ENCODE results near the gene TRERF1. TPM values are rescaled to one million over a fixed set of nuclear protein-coding genes. Genes with fewer than 3 reads are reported as not detected.

The TRERF1 gene
- polyA plus RNA-seq, 3 donors = 0.58 to 10.0 (median 2.0) TPM

DNA sequence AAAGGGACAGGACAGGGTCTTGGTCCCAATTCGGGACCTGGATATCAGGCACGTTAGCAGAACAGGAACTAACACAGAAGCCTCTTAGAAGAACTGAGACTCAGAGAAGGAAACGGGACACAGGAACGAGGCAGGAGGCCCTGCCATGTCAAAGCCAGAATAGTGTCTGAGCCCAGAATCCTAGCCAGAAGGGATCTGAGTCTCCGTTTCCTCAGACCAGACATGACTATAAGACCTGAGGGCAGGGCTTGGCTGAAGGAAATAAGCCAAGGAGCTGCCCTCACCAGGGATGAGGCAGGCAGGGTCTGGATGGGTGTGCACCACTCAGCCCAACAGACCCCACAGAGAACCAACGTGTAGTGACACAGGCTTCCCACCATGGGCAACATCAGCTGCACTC, 40.3 kb downstream of the TRERF1 start:
- 12% methylated on average over 5 of the region's 6 CpGs for WGBS (ENCODE audit: insufficient coverage)
- Mint-ChIP-seq H3K27me3 (ENCODE audit: low read depth in 3 of 3) (peaks cover 0 to 2% (median 0%) of the 10 kb centered on the region in 3 donors), H3K27ac (peak overlapping the region; percentile 50 to 90 (median 69)), H3K4me1 (peaks cover 50% of the 10 kb centered on the region), H3K9me3 (no peaks in the 10 kb centered on the region), H3K36me3 (peaks cover 0 to 3% of the 10 kb centered on the region in 2 donors), H3K4me3 (peak overlapping the region in 1 of 2 donors; percentile 67)
- intact Hi-C loops (cut with micrococcal nuclease) = loop anchor here in 1 of 2 donors (5.0 kb wide), 1 partner anchor 49 kb away; no protein-coding TSS in a partner anchor
- peaks cover 87% of the 10 kb centered on the region for H3K79me2 ChIP-seq (ENCODE audit: insufficient read depth, low read length)
- peaks cover 50 to 52% of the 10 kb centered on the region in 2 donors for H3K4me1 ChIP-seq (ENCODE audit: control insufficient read depth in 1 of 2, insufficient read depth in 2 of 2, low read length in 2 of 2)
- H3K4me3 ChIP-seq (replicated peaks in 1 of 3; ENCODE audit: low read depth in 2 of 3, low read length in 3 of 3) = no peak overlapping the region
- peak overlapping the region; percentile 8 to 63 for H3K27ac ChIP-seq (ENCODE audit: low read depth in 1 of 2, low read length in 2 of 2)
- H3K9me3 ChIP-seq (replicated peaks in 1 of 2; ENCODE audit: control insufficient read depth in 1 of 2, insufficient read depth in 1 of 2, low read length in 2 of 2) = no peaks in the 10 kb centered on the region
- DNase-seq = peak in 2 of 3 donors; percentile 45 to 52
- H3K36me3 ChIP-seq (replicated peaks in 1 of 2; ENCODE audit: control insufficient read depth in 1 of 2, insufficient read depth in 2 of 2, low read length in 2 of 2) = no peaks in the 10 kb centered on the region
- H3K4me2 ChIP-seq (replicated peaks; ENCODE audit: extremely low read depth, low read length, poor library complexity, severe bottlenecking) = no peak overlapping the region
- no peak overlapping the region for H3K9ac ChIP-seq (ENCODE audit: insufficient read depth, low read length, poor library complexity, severe bottlenecking)
- no peak overlapping the region for H2AFZ ChIP-seq (ENCODE audit: insufficient read depth, low read depth, low read length, poor library complexity, severe bottlenecking)
- TF ChIP-seq, protein P1, sequence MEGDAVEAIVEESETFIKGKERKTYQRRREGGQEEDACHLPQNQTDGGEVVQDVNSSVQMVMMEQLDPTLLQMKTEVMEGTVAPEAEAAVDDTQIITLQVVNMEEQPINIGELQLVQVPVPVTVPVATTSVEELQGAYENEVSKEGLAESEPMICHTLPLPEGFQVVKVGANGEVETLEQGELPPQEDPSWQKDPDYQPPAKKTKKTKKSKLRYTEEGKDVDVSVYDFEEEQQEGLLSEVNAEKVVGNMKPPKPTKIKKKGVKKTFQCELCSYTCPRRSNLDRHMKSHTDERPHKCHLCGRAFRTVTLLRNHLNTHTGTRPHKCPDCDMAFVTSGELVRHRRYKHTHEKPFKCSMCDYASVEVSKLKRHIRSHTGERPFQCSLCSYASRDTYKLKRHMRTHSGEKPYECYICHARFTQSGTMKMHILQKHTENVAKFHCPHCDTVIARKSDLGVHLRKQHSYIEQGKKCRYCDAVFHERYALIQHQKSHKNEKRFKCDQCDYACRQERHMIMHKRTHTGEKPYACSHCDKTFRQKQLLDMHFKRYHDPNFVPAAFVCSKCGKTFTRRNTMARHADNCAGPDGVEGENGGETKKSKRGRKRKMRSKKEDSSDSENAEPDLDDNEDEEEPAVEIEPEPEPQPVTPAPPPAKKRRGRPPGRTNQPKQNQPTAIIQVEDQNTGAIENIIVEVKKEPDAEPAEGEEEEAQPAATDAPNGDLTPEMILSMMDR (IDR thresholded peaks at IDR 0.05) = no peak
- H3K27me3 ChIP-seq (ENCODE audit: control insufficient read depth in 2 of 2, insufficient read depth in 2 of 2, low read length in 2 of 2) = no peaks in the 10 kb centered on the region
- H4K20me1 ChIP-seq (ENCODE audit: insufficient read depth, low read length) = peaks cover 9% of the 10 kb centered on the region

DNA sequence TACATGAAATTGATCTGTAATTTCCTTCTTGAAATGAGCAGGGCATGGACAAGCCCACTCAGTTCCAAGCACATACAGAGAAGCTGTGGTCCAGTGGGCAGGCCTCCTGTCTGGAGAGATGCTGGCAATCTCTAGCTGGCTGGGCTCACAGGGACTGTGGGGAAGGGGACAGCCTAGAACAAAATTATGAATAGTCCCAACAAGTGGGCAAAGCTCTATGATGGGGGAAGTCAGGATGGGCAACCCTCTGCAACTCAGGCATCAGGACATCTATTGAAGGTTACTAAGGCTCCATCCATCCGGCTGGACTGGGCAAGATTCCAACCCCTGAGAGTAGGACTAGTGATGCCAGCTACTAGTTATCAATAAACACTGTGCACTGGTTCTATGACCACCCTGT, 40.9 kb downstream of the TRERF1 start:
- peaks cover 14% of the 10 kb centered on the region for H4K20me1 ChIP-seq (ENCODE audit: insufficient read depth, low read length)
- peak overlapping the region; percentile 4 to 63 for H3K27ac ChIP-seq (ENCODE audit: low read depth in 1 of 2, low read length in 2 of 2)
- Mint-ChIP-seq H3K9me3 (no peaks in the 10 kb centered on the region), H3K27ac (peak overlapping the region in 6 of 7 donors; percentile 49 to 82 (median 73)), H3K27me3 (ENCODE audit: low read depth in 3 of 3) (peaks cover 0 to 2% (median 0%) of the 10 kb centered on the region in 3 donors), H3K4me3 (no peak overlapping the region), H3K36me3 (peaks cover 0 to 3% of the 10 kb centered on the region in 2 donors), H3K4me1 (peaks cover 52% of the 10 kb centered on the region)
- H3K79me2 ChIP-seq (ENCODE audit: insufficient read depth, low read length) = peaks cover 87% of the 10 kb centered on the region
- no peak overlapping the region for H2AFZ ChIP-seq (ENCODE audit: insufficient read depth, low read depth, low read length, poor library complexity, severe bottlenecking)
- no peak overlapping the region for H3K9ac ChIP-seq (ENCODE audit: insufficient read depth, low read length, poor library complexity, severe bottlenecking)
- H3K4me1 ChIP-seq (ENCODE audit: control insufficient read depth in 1 of 2, insufficient read depth in 2 of 2, low read length in 2 of 2) = peaks cover 55 to 57% of the 10 kb centered on the region in 2 donors
- H3K36me3 ChIP-seq (replicated peaks in 1 of 2; ENCODE audit: control insufficient read depth in 1 of 2, insufficient read depth in 2 of 2, low read length in 2 of 2) = no peaks in the 10 kb centered on the region
- no peak for DNase-seq
- intact Hi-C loops (cut with micrococcal nuclease) = loop anchor here in 1 of 2 donors (5.0 kb wide), 1 partner anchor 49 kb away; no protein-coding TSS in a partner anchor
- H3K27me3 ChIP-seq (ENCODE audit: control insufficient read depth in 2 of 2, insufficient read depth in 2 of 2, low read length in 2 of 2) = no peaks in the 10 kb centered on the region
- no peak overlapping the region for H3K4me3 ChIP-seq (replicated peaks in 1 of 3; ENCODE audit: low read depth in 2 of 3, low read length in 3 of 3)
- TF ChIP-seq, protein P1 (IDR thresholded peaks at IDR 0.05) = no peak
- WGBS (ENCODE audit: insufficient coverage) = 100% methylated on average over 1 of the region's 1 CpG
- no peak overlapping the region for H3K4me2 ChIP-seq (replicated peaks; ENCODE audit: extremely low read depth, low read length, poor library complexity, severe bottlenecking)
- H3K9me3 ChIP-seq (replicated peaks in 1 of 2; ENCODE audit: control insufficient read depth in 1 of 2, insufficient read depth in 1 of 2, low read length in 2 of 2) = no peaks in the 10 kb centered on the region
